ENCODE data around the gene ZNF615.

GRCh38 chr19:51971624-51972023 lies 36.4 kb downstream of the ZNF615 start:
- TF ChIP-seq CTCF (IDR thresholded peaks at IDR 0.05; ENCODE audit: low read depth, low read length, poor library complexity, severe bottlenecking) = no peak
- no peak for TF ChIP-seq EZH2phosphoT487 (IDR thresholded peaks at IDR 0.05; ENCODE audit: borderline replicate concordance, low read length)
